UCSD-AML1 (cell line): Measurements from ENCODE around the gene MRPS27.

Source experiments
- DNase-seq: peaks from one replicate; lab custom pipeline; 2025; ENCODE audit not compliant: unreplicated experiment; lab: John Stamatoyannopoulos, UW

MRPS27 gene

DNA sequence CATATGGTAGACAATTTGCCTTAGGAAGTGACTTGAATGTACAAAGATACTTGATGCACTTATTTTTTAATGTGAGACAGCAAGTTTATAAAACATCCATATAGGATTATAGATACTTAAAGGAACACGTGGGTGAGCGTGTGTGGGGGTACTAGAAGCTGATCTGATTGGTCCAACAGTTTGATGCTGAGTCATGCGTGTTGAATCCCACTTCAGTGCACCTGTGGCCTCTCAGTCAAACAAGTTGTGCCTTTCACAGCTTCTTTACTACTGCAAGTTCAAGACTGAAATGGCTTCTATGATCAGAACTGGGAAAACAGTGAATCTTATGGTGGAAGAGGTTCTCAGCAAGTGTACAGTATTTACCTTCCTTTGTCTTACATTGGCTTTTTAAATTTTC, 113.9 kb downstream of the MRPS27 start:
- DNase-seq: no peak

DNA sequence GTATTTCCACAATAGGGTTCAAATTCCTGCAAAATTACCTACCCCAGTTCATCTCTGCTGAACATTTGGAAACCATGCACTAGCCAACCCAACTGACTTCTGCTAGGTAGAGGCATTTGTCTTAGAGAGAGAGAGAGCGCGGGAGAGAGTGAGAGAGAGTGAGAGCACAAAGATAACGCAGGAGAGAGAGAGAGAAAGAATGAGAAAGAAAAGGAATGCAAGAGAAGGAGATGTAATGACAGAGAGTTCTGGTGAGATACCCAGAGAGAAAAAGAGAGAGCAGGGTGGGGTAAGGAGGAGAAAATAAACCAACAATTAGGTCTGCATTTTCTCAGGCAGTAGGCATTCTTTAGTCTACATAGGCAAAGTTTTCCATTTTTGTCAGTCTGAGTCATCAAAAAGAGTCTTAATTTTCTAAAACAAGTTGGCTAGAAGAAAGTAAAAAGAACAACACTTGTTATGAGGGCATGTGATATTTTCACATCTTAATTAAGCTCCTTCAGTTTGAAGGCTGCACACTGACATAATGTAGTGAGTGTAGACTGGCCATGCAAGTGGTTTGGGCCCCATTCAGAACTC, 114.5 kb downstream of the MRPS27 start:
- no peak for DNase-seq

DNA sequence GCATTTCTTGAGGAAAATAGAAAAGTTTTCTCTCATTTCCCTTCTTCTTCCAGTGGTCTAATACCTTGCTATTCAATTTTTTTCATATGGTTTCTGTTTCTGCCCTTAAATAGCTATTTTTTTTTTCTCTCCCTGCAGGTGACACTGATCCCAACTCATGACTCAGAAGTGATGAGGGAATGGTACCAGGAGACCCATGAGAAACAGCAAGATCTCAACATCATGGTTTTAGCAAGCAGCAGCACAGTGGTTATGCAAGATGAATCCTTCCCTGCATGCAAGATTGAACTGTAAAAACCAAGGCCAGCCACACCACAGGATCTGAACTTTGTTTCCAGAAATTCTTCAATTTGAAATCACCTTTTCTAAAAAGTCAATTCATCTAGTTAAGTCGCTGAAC, 115.1 kb downstream of the MRPS27 start:
- no peak for DNase-seq

DNA sequence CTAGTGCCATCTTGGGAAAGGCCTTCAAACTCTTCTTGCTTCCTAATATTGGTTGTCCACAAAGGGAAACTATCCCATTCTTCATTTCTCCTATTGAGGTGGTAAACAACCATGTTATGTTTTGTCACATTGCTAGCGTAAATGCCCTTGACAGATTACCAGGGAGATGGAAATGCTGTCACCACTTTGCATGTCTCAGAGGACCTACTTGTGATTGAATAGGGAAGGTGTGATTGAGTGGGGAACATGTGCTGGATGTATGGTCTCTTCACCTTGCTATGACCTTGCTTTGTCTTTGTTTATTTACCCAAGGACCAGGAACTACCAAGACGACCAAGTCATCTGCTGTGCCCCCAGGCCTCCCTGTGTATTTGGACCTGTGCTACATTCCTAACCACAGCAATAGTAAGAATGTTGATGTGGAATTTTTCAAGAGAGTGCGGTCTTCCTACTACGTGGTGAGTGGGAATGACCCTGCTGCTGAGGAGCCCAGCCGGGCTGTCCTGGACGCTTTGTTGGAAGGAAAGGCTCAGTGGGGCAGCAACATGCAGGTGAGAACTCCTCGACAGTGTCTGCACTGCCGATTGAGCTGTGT, 116.7 kb downstream of the MRPS27 start:
- DNase-seq: no peak

DNA sequence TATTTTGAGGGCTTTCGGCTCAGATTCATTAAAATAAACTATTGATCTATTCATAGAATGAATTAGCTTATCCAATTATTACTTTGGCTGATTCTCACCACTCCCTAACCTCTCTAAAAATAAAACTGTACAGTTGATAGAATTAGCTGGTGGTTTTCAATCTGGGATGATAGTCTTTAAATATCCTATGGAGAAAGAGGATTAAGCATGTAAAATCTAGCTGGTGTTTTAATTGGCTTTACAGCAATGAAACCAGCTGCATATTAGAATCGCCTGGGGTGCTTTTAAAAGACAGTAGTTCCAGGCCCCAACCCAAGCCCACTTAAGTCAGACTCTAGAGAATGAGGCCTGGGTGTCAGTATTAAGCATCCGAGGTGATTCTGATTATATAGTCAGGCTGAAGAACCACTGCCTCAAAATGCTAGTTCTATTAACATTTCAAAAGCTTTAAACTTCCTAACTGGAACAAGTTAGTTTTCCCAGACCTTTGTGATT, 117.7 kb downstream of the MRPS27 start:
- no peak for DNase-seq

DNA sequence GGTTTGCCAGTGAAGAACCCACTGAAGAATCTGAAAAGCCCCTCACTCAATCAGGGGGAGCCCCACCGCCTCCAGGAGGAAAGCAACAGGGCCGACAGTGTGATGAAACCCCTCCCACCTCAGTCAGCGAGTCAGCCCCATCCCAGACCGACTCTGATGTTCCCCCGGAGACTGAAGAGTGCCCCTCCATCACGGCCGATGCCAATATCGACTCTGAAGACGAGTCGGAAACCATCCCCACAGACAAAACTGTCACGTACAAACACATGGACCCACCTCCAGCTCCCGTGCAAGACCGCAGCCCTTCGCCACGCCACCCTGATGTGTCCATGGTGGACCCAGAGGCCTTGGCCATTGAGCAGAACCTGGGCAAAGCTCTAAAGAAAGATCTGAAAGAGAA, 120.4 kb downstream of the MRPS27 start:
- no peak for DNase-seq

DNA sequence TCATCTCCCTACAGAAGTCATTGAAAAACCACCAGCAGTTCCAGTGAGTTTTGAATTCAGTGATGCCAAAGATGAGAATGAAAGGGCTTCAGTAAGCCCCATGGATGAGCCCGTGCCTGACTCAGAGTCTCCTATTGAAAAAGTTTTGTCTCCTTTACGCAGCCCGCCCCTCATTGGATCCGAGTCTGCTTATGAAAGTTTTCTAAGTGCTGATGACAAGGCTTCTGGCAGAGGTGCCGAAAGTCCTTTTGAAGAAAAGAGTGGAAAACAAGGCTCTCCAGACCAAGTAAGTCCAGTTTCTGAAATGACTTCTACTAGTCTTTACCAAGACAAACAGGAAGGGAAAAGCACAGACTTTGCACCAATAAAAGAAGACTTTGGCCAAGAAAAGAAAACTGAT, 122.6 kb downstream of the MRPS27 start:
- DNase-seq: no peak

DNA sequence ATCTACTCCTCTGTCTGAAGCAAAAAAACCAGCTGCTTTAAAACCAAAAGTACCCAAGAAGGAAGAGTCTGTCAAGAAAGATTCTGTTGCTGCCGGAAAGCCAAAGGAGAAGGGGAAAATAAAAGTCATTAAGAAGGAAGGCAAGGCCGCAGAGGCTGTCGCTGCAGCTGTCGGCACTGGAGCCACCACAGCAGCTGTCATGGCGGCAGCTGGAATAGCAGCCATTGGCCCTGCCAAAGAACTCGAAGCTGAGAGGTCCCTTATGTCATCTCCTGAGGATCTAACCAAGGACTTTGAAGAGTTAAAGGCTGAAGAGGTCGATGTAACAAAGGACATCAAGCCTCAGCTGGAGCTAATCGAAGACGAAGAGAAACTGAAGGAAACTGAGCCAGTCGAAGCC, 124.5 kb downstream of the MRPS27 start:
- DNase-seq: no peak

DNA sequence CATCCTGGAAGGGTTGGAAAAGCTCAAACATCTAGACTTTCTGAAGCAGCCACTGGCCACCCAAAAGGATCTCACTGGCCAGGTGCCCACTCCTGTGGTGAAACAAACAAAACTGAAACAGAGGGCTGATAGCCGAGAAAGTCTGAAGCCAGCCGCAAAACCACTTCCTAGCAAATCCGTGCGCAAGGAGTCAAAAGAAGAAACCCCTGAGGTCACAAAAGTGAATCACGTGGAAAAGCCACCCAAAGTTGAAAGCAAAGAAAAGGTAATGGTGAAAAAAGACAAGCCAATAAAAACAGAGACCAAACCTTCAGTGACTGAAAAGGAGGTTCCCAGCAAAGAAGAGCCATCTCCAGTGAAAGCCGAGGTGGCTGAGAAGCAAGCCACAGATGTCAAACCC, 125.2 kb downstream of the MRPS27 start:
- DNase-seq: no peak

DNA sequence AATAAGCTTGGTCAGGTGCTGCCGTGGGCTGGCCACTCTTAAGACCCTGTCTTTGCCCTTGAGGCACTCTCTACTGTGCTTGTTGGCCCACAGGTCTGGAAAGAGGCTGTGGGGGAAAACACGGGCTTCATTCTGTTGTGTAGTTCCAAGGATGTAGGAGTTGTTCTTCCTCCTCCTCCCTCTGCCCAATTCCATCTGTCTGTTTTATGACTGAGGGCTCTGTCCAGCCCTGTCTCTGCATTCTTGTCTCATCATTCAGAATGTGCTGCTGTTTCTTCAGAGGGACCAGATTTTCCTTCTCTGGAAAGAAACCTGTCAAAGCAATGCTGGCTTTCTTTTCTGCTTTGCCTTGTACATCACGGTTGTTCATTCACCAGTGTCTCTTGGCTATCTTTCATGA, 128.6 kb downstream of the MRPS27 start:
- DNase-seq: no peak

DNA sequence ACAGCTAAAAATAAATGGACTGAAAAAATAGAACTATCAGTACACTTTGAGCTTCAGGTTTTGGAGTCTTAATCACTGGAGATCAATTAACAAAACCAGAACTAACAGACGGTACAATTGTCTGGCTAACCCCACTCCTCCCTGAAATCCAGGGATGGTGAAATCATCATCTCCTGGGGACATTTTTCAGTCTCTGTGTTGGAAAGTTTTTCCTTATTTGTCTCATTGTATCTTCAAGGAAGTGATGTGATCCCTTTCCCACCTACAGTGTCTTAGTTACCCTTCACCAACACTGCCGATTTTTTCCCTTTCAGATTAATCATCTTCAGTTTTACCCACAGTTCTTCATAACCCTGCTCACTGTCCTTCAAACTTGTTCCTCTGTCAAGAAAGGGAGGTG, 130.9 kb downstream of the MRPS27 start:
- no peak for DNase-seq

DNA sequence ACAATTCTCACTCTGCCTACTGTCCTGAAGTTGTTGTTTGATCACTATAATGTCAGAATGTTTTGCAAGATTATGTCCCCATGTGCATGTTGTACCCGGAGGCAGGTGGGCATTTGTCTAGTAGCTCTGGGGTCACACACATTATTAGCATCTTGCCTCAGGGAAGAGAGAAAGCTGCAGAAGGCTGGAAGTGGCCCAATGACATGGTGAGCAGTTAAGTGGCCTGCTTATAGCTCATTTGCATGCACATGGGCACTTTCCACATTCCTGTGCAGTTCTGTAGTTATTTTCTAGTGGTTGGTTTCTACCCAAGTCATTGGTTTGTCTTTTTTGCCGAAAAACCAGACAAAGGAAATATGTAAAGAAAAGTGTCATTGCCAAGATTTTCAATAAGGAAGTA, 131.9 kb downstream of the MRPS27 start:
- no peak for DNase-seq

DNA sequence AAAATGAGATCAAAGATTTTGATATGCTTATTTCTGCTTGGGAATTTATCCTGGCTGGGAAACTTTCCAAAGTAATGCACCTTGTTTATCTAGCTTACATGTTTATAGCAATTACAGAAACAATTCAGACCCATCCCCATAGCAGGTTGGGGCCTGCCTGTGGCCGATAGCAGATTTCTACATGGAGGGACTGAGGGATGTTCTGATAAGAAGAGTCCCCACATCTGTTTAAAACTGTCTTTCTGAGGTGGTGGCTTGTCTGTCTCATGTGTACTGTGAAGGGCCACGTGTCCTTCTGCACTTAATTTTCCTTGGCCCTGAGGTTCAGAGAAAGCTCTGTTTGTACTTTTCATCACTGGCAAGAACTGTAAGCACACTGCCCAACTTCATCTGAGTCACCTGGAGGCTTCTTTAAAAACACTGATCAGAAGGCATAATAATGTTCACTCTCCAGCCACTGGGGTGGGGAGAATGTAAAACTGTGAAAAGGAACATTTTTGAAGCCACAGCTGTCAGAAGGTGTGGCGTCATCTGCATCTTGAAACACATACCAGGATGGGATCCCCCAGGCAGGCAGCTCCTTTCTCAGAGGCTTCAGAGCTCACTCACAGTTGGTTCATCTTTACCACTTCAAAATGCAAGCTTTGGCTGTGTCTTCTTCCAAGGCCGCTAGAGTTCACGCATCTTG, 132.5 kb downstream of the MRPS27 start:
- DNase-seq: no peak

DNA sequence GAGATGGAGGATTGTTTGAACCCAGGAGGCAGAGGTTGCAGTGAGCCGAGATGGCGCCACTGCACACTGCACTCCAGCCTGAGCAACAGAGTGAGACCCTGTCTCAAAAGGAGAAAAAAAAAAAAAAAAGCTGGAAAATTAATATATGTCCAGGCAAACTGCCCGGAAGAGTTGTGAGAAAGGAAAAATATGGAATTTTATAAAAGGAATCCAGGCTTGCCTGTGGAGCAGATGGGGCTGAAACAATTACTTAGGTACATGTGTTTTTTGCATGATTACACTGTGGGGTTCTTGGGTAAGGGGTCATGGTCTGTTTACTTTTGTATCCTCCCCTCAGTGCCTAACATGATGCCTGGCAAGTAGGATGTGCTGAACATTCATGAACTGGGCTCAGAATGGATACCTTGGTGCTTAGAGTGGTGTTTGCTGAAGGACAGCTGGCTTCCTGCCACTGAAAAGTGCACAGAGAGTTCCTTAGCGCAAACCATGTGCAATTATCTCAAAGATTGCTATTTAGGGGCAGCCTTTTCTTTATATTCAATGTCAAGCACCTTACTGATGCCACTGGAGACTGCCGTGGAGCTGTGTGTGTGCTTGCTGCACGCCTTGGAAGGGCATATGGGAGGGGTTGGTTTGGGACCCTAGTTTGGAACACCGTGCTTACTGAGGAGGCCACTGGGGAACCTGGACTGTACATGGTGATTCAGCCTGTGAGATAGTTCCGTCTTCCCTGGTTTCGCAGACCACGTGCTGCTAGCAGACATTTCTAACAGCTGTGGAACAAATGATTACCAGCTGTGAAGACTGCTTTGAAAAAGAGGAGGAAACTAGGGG, 134.3 kb downstream of the MRPS27 start:
- no peak for DNase-seq

DNA sequence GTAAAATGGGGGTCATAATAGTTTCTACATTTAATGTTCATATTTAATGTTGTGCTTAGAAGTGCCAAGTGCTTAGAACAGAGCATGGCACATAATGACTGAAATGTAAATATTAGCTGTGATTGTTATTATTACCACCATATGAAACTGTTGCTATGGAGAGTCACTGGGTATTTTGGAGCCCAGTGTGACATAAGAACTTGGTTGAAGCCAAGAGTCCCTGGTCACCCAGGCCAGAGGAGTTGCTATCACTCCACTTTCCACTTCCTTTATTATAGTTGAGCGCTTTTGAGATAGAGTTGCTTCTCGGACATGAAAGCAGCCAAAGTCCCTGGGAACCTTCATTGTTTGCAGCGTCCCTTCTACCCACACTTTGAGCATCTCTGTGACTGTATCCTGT, 135.6 kb downstream of the MRPS27 start:
- DNase-seq: no peak

DNA sequence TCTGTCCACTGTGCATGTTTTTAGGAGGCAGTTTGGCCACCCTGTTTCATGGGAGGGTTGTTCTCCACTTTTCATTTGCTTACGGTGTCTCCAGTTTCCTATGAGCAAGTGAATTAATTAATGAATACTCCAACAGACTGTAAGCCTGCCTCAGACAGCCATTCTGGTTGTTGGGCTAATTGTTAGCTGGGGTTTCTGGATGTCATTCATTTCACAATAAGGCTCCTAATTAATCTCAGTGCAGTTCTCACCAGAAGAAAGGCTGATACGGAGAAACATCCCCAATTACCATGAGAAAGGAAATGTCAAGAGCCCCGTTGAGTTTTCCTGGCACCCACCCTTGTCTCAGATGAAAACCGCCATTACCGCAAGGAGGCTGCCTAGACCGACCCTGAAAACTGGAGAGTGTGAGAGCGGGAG, 136.9 kb downstream of the MRPS27 start:
- DNase-seq: no peak

DNA sequence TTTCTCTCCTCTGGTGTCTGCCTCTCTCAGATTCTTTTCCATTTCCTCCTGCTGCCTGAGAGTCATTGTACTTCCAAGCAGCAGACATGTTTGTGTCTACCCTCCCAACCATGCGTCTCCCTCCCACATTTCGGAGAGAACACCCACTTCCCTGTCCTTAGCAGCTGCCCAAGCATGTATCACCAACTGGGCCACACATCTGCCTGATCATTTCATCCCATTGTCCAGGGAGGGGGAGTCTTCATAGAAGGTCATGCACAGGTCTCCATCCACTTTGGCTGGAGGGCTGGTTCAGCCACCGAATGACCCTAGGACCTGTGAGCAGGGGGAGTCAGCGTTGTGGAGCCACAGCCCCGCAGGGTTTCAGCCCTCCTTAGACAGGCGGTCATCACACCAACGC, 137.4 kb downstream of the MRPS27 start:
- DNase-seq: no peak

DNA sequence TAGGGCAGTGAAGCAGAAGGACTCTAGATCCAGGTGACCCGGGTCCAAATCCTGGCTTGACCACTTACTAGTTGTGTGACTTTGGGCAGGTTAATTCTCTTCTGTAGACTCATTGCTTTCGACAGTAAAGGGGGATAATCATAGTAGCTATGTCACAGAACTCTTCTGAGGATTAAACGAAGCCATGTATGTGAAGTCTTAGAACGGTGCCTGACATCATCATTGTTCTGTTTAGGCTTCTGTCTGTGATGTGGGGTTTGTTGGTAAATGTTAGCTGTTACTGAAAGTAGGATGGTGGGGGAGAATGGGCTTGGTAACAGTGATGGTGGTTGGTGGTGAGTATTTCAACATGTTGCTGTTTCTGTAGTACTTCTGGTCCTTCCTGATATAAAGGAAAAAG, 139.1 kb downstream of the MRPS27 start:
- no peak for DNase-seq

DNA sequence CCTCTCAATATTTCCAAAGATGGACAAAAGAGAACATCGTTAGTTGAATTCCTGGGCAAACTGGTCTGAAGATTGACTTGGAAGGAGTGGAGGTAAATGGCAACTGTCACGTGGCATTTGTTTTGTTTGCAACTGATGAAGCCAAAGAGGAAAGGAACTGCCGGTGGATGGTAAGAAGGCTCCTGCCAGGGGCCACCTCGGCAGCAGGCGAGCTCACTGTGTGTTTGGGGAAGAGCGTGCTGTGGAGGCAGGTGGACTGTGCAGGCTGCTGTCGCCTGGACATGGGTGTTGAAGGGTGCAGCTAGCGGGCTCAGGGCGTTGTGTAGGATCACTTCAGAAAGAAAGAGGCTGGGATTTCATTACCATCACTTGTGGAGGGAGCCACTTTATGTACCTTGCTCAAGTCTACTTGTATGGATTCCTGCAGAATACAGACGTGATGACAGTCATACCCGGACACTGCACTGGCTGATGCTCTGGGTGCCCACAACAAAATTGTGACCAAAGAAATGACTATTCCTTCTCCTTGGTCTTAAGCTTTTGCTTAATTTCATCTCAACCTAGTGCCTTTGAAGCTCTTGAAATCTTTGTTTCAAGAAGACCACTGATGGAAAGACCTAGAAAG, 140.1 kb downstream of the MRPS27 start:
- no peak for DNase-seq

DNA sequence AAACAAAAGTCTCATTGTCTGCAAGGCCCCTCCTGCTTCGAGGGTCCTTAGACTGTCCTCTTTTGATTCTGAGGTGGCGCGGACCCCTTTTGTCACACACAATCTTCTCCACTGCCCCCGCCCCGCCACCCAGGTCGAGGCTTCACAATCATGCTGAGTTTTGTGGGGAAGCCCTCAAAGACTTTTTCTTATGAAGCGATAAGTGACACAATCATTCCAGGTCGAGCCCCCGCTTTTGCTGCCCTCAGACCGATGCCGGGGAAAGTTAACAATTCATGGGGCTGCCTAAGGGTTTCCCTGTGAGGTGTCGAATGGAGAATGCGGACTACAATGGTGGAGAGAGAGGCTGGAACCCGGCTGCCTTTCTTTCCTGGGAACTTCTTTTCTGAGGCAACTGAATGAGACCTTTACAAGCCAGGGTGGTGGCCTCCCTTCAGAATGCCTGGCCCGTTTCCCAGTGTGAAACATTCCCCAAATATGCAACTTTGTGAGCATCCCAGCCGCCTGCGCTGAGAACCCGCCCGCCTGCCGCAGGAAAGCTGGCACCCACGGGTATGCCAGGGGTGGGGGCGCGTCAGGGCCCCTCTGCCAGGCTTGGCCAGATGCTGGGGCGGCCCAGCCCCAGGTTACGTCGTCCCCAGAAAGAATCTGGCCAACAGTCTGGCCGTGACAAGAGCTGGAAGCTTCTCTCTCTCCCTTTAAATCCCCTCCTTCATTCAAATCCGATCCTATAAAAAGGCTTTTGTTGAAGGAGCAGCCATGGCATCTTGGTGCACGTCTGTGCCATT, 140.8 kb downstream of the MRPS27 start:
- DNase-seq: no peak

DNA sequence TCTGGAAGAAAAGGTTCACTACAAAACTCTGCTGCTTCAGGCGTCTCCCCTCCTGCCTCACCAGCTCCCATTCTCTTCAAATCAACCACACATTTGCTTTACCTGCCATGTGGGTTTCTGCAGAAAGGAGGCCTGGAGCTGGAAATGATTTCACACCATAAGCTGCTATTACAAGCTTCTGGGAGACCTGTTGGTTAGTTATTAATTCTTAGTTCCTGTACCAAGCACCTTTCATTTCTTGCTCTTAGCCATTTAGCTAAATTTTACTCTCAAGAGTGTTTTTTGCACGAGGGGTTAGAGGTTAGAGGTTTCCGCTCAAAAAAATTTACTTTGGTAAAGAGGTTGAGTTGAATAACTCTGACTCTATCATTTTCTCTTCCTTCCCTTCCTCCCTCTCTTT, 142.5 kb downstream of the MRPS27 start:
- DNase-seq: no peak
